GM18951 (cell line): ENCODE measurements around the gene BEAN1.

Source experiments
- POLR2A ChIP-seq: IDR thresholded peaks from 4 replicates; pipeline ENCODE4 v1.6.1; 2011; ENCODE audit warnings: mild to moderate bottlenecking; ENCODE audit not compliant: insufficient read length, insufficient read depth; ENCODE audit errors: extremely low read depth
- in situ Hi-C: fragments of 300-500 bp; cut with MboI; formaldehyde crosslinking; loops from one replicate; pipeline ENCODE4 v1.12.0; 2022; ENCODE audit warnings: low sequenced_read_pairs, mixed read lengths, inconsistent platforms; ENCODE audit not compliant: unreplicated experiment

BEAN1 gene

GRCh38 chr16:66528294-66528693 lies 101.2 kb downstream of the BEAN1 start:
- in situ Hi-C loops = no loop called here

GRCh38 chr16:66529475-66529874 lies 102.4 kb downstream of the BEAN1 start:
- TF ChIP-seq POLR2A = no peak
- in situ Hi-C loops = no loop called here

More at GRCh38 chr16:66528294-66528693, 101.2 kb downstream of the BEAN1 start:
- no peak for TF ChIP-seq POLR2A
